ENCODE data around the gene TBX10.

Gene TBX10

DNA sequence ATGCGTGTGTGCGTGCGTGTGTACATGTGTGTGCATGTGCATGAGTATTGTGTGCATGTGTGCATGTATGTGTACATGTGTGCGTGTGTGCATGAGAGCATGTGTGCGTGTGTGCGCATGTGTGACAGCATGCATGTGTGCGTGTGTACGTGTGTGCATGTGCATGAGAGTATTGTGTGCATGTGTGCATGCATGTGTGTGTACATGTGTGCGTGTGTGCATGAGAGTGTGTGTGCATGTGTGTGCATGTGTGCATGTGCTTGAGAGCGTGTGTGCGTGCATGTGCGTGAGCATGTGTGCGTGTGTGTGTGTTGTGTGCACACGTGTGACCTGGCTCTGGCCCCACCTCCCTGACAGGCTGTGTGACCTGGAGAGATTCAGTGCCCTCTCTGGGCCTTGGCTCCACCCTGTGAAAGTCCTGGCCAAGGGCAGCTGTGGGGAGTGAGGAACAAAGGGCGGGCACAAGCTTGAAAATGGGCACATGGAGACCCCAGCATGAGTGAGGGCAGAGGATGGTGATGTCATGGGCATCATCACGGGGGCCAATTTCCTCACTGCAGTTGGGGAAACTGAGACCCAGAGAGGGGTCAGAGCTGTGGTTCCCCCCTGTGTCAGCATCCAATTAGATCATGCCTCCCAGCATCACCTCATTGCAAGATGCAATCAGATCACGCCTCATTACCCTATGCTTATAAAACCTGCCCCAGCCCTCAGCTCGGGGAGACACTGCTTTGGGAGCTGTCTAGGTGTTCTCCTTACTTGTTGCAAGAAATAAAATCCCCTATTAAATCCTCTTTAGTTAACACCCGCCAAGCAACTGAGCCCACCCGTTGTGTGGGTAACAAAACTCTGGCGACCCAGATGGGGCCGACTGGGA is 10.3 kb upstream of the TBX10 start:
- ChIA-PET CTCF (interaction anchor here (1.2 to 10.1 kb wide), 5 partner anchors 8 to 67 kb away, joined by 4 to 142 read pairs (median 13); partner anchors contain the start of genes GSTP1 and NUDT8), POLR2A (no interaction called here)
- DNase-seq (ENCODE audit: extremely low spot score) = no peak

GRCh38 chr11:67648796-67649613 is 9.4 kb upstream of the TBX10 start:
- POLR2A ChIA-PET = interaction anchor here (0.5 to 0.6 kb wide), 2 partner anchors 247 to 808 kb away, joined by 3 to 7 read pairs; partner anchors contain the start of gene PPP1CA
- CTCF ChIA-PET = interaction anchor here (1.5 to 10.1 kb wide), 8 partner anchors 9 to 258 kb away, joined by 3 to 142 read pairs (median 6); partner anchors contain the start of genes NUDT8, RAD9A and TBX10
- TF ChIP-seq CTCF (IDR thresholded peaks at IDR 0.05; ENCODE audit: control extremely low read depth, extremely low read depth, low read depth, missing control alignments) = no peak
- DNase-seq (ENCODE audit: extremely low spot score) = no peak

More for the DNA sequence above, 10.3 kb upstream of the TBX10 start:
- TF ChIP-seq CTCF (IDR thresholded peaks at IDR 0.05; ENCODE audit: control extremely low read depth, extremely low read depth, low read depth, missing control alignments) = no peak

- TF ChIP-seq CTCF (IDR thresholded peaks at IDR 0.05; ENCODE audit: control extremely low read depth, extremely low read depth, low read depth, missing control alignments) = peak; percentile 51
- CTCF ChIA-PET = interaction anchor here (0.9 to 10.1 kb wide), 12 partner anchors 10 to 257 kb away, joined by 3 to 142 read pairs (median 5); partner anchors contain the start of genes NUDT8, RAD9A and TBX10
- POLR2A ChIA-PET = interaction anchor here (0.6 kb wide), 1 partner anchor 808 kb away, joined by 7 read pairs; no protein-coding TSS in a partner anchor
- peak; percentile 79 for DNase-seq (ENCODE audit: extremely low spot score)
Observed at GRCh38 chr11:67648140-67648795, 8.7 kb upstream of the TBX10 start.

DNA sequence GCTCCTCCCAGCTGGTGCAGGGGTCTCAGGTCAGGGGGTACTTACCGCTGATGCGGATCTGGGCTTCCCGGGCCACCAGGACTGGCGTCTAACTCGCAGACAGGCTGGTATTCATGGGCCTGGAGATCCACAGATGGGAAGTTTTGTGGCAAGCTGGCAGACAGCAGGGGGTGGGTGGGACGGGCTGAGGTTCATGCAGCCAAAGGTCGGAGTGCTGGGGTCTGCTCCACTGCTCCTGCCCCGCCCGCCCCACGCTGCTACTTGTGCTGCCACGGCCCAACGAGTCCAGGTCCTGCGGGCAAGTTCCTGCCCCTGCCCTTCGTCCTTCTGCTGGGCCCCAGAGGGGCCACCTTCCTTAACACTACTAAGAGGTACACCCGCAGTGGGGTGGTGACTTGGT is 7.9 kb upstream of the TBX10 start:
- no peak for DNase-seq (ENCODE audit: extremely low spot score)
- CTCF ChIA-PET = interaction anchor here (0.9 to 10.1 kb wide), 10 partner anchors 11 to 127 kb away, joined by 3 to 142 read pairs (median 6); partner anchors contain the start of genes NUDT8 and TBX10
- TF ChIP-seq CTCF (IDR thresholded peaks at IDR 0.05; ENCODE audit: control extremely low read depth, extremely low read depth, low read depth, missing control alignments) = no peak
- POLR2A ChIA-PET = no interaction called here

DNA sequence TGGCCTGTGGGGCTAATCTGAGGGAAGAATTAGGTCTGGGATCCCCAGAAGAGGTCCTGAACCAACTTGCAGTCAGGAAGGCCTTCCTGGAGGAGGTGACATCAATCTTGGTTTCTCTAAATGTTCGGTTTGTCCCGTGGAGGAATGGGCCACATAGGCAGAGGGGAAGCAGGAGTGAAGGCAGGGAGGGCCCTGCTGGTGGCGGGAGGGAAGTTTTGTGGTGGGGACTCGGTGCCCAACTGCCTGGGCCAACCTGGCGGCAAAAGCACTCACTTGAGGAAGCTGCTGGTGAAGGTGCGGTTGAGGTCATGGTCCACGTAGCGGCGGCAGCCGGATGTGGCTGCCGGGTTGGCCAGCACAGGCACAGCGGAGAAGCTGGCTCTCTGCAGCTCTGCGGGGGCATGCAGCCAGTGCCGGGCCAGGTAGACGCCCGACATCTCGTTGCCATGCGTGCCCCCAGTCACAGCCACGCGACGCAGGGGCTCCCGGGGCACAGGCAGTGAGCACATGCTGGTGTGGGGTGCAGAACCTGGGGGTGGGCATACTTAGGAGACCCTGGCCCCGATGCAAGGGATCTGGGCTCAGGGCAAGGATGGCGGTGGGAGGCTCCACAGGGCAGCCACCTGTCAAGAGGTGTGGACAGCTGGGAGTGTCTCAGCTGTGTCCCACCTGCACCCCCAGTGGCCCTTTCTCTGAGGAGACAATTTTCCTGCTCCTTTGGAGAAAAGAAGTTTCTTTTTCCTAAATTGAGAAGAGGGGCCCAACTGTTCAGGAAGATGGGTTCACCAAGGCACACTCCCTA is 7.2 kb upstream of the TBX10 start:
- DNase-seq (ENCODE audit: extremely low spot score) = no peak
- ChIA-PET CTCF (interaction anchor here (0.9 to 10.1 kb wide), 9 partner anchors 10 to 295 kb away, joined by 3 to 142 read pairs (median 5); partner anchors contain the start of genes NUDT8 and TBX10), POLR2A (no interaction called here)
- no peak for TF ChIP-seq CTCF (IDR thresholded peaks at IDR 0.05; ENCODE audit: control extremely low read depth, extremely low read depth, low read depth, missing control alignments)

Data from GM10248 (cell line).